H9 (cell line): ENCODE data around the gene TMPRSS9. TPM values are rescaled to one million over a fixed set of nuclear protein-coding genes. Genes with fewer than 3 reads are reported as not detected.

Experiments used
- DNase-seq: peaks from one replicate; pipeline ENCODE4 v3.0.0-alpha.2; 2017
- H2AFZ ChIP-seq: one replicate; pipeline ENCODE4 v1.6.1; 2013; ENCODE audit warnings: mild to moderate bottlenecking, low read length, control low read depth, moderate library complexity
- H2AK5ac ChIP-seq: 2 replicates; pipeline ENCODE4 v1.6.1; 2013; ENCODE audit warnings: low read length, control low read depth, mixed read lengths; ENCODE audit not compliant: insufficient read length
- H2BK120ac ChIP-seq: one replicate; pipeline ENCODE4 v1.6.1; 2013; ENCODE audit warnings: low read depth, mild to moderate bottlenecking, low read length, control low read depth, inconsistent platforms; ENCODE audit not compliant: poor library complexity, severe bottlenecking
- H2BK12ac ChIP-seq: 2 replicates; pipeline ENCODE4 v1.6.1; 2013; ENCODE audit warnings: low read length, control low read depth, mixed read lengths, low read depth; ENCODE audit not compliant: insufficient read length
- H2BK15ac ChIP-seq: 2 replicates; pipeline ENCODE4 v1.6.1; 2013; ENCODE audit warnings: low read depth, low read length, control low read depth
- H2BK20ac ChIP-seq: one replicate; pipeline ENCODE4 v1.6.1; 2013; ENCODE audit warnings: low read depth, mild to moderate bottlenecking, low read length, control low read depth, inconsistent platforms; ENCODE audit not compliant: poor library complexity, severe bottlenecking
- H2BK5ac ChIP-seq: 2 replicates; pipeline ENCODE4 v1.6.1; 2013; ENCODE audit warnings: low read length, control low read depth, mixed read lengths; ENCODE audit not compliant: insufficient read length
- H3K14ac ChIP-seq: 2 replicates; pipeline ENCODE4 v1.6.1; 2013; ENCODE audit warnings: low read length, control low read depth; ENCODE audit not compliant: insufficient read depth
- H3K18ac ChIP-seq: 2 replicates; pipeline ENCODE4 v1.6.1; 2013; ENCODE audit warnings: low read depth, mild to moderate bottlenecking, mixed read lengths, low read length, control low read depth; ENCODE audit not compliant: insufficient read length
- H3K23ac ChIP-seq: 2 replicates; pipeline ENCODE4 v1.6.1; 2013; ENCODE audit warnings: low read length, control low read depth, mixed read lengths, low read depth; ENCODE audit not compliant: insufficient read length
- H3K23me2 ChIP-seq: 2 replicates; pipeline ENCODE4 v1.6.1; 2013; ENCODE audit warnings: low read depth, mild to moderate bottlenecking, mixed read lengths, low read length, control low read depth; ENCODE audit not compliant: insufficient read length, poor library complexity, severe bottlenecking
- H3K27ac ChIP-seq: 2 replicates; pipeline ENCODE4 v1.5.1; 2013; ENCODE audit warnings: low read length, control low read depth, mixed read lengths, low read depth; ENCODE audit not compliant: insufficient read length
- H3K27me3 ChIP-seq: 2 replicates; pipeline ENCODE4 v1.6.1; 2013; ENCODE audit warnings: low read length, control low read depth, inconsistent platforms; ENCODE audit not compliant: insufficient read depth
- H3K4ac ChIP-seq: 2 replicates; pipeline ENCODE4 v1.6.1; 2013; ENCODE audit warnings: low read depth, mild to moderate bottlenecking, control low read depth, inconsistent platforms, low read length, moderate library complexity
- H3K4me1 ChIP-seq: 2 replicates; pipeline ENCODE4 v1.6.1; 2013; ENCODE audit warnings: low read length, control low read depth, inconsistent platforms; ENCODE audit not compliant: insufficient read depth
- H3K4me2 ChIP-seq: 2 replicates; pipeline ENCODE4 v1.6.1; 2013; ENCODE audit warnings: low read length, control low read depth, mixed read lengths; ENCODE audit not compliant: insufficient read length, insufficient read depth
- H3K56ac ChIP-seq: 2 replicates; pipeline ENCODE4 v1.6.1; 2013; ENCODE audit warnings: low read depth, mild to moderate bottlenecking, mixed read lengths, low read length, control low read depth; ENCODE audit not compliant: insufficient read length
- H3K79me1 ChIP-seq: 2 replicates; pipeline ENCODE4 v1.6.1; 2013; ENCODE audit warnings: low read depth, mild to moderate bottlenecking, moderate library complexity, low read length, control low read depth, inconsistent platforms; ENCODE audit not compliant: insufficient read depth, poor library complexity, severe bottlenecking
- H3K79me2 ChIP-seq: 2 replicates; pipeline ENCODE4 v1.6.1; 2013; ENCODE audit warnings: low read length, control low read depth, inconsistent platforms; ENCODE audit not compliant: insufficient read depth
- H3K9ac ChIP-seq: 2 replicates; pipeline ENCODE4 v1.6.1; 2013; ENCODE audit warnings: low read length, control low read depth, mixed read lengths; ENCODE audit not compliant: insufficient read length; ENCODE audit errors: extremely low read depth
- H3K9me3 ChIP-seq: one replicate; pipeline ENCODE4 v1.6.1; 2013; ENCODE audit warnings: low read depth, low read length, inconsistent platforms; ENCODE audit not compliant: control insufficient read depth
- H3T11ph ChIP-seq: one replicate; pipeline ENCODE4 v1.6.1; 2013; ENCODE audit warnings: mild to moderate bottlenecking, low read length, control low read depth, inconsistent platforms
- H4K20me1 ChIP-seq: one replicate; pipeline ENCODE4 v1.6.1; 2013; ENCODE audit not compliant: control insufficient read depth, insufficient read length, insufficient read depth
- H4K5ac ChIP-seq: 2 replicates; pipeline ENCODE4 v1.6.1; 2013; ENCODE audit warnings: low read depth, mild to moderate bottlenecking, mixed read lengths, low read length, control low read depth; ENCODE audit not compliant: insufficient read length
- H4K8ac ChIP-seq: replicated peaks from 2 replicates; pipeline ENCODE4 v1.6.1; 2013; ENCODE audit warnings: low read length, control low read depth, mixed read lengths, low read depth; ENCODE audit not compliant: insufficient read length
- H4K91ac ChIP-seq: 2 replicates; pipeline ENCODE4 v1.6.1; 2013; ENCODE audit warnings: low read depth, mild to moderate bottlenecking, moderate library complexity, mixed read lengths, low read length, control low read depth; ENCODE audit not compliant: insufficient read length
- H3K27ac Mint-ChIP-seq, 3 experiments: 2 replicates in 2 of 3; 3 replicates in 1 of 3; pipeline ENCODE4 v1.8.0; 2020 to 2021; ENCODE audit warnings: mixed read lengths in 3 of 3, mild to moderate bottlenecking in 1 of 3, moderate library complexity in 1 of 3
- H3K27me3 Mint-ChIP-seq: 2 replicates; pipeline ENCODE4 v1.8.0; 2021; ENCODE audit warnings: low read depth, mild to moderate bottlenecking, moderate library complexity, mixed read lengths
- H3K36me3 Mint-ChIP-seq, 3 experiments: 2 replicates in 2 of 3; 3 replicates in 1 of 3; pipeline ENCODE4 v1.8.0; 2020 to 2021; ENCODE audit warnings: low read depth in 3 of 3, mixed read lengths in 3 of 3; ENCODE audit not compliant: insufficient read depth in 1 of 3
- H3K4me1 Mint-ChIP-seq, 2 experiments: 2 replicates each; pipeline ENCODE4 v1.8.0; 2020; ENCODE audit warnings: mixed read lengths in 2 of 2
- H3K4me3 Mint-ChIP-seq, 2 experiments: 2 replicates in 1 of 2; 3 replicates in 1 of 2; pipeline ENCODE4 v1.8.0; 2020 to 2021; ENCODE audit warnings: mild to moderate bottlenecking in 2 of 2, mixed read lengths in 2 of 2, moderate library complexity in 1 of 2
- H3K9me3 Mint-ChIP-seq, 2 experiments: 2 replicates in 1 of 2; 3 replicates in 1 of 2; pipeline ENCODE4 v1.8.0; 2020; ENCODE audit warnings: mild to moderate bottlenecking in 2 of 2, mixed read lengths in 2 of 2, moderate library complexity in 1 of 2
- WGBS: extraction: QIAGEN DNeasy Blood & Tissue Kit; methylation state at CpG from one replicate; pipeline ENCODE4 v1.1.7; 2013; ENCODE audit warnings: missing lambda C conversion rate, low lambda C conversion rate, mixed read lengths; ENCODE audit not compliant: insufficient read length; ENCODE audit errors: extremely low coverage; 5-methylcytosine and 5-hydroxymethylcytosine counted together
- total RNA-seq: library from RNA; stranded (reverse); gene quantifications from 2 replicates; pipeline ENCODE4 v1.2.1, GENCODE V29; 2021
- TF ChIP-seq, protein P1 (sequence below): fragments of 200-600 bp; sonication (generic); conservative IDR thresholded peaks from 3 replicates; pipeline ENCODE4 v1.8.0; 2021; ENCODE audit warnings: antibody characterized with exemption, mild to moderate bottlenecking

The TMPRSS9 gene
- total RNA-seq, 1 experiment from 2014 or later: 0.24 TPM

DNA sequence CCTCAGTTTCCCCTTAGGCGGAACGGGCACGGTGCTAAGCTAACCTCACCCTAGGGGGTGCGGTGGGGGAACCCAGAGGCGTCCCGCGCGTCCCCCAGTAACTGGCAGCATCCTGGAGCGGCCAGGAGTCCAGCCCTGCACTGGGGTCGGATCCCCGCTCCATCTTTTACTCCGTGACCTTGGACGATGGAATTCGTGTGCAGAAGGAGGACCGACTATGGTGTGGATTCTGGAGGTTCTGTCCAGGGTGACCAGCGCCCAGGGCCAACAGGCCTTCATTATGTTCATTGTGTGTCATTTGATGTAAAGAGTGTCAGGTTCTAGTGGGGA lies 31.0 kb upstream of the TMPRSS9 start:
- no peak overlapping the region for H2BK20ac ChIP-seq
- H3K23ac ChIP-seq: no peak overlapping the region
- Mint-ChIP-seq H3K27me3 (peaks cover 1% of the 10 kb centered on the region; the same call in 1 of the 2 replicates), H3K36me3 (peaks cover 5 to 28% (median 25%) of the 10 kb centered on the region in 3 experiments), H3K9me3 (no peaks in the 10 kb centered on the region), H3K27ac (peak overlapping the region; percentile 71 to 95 (median 92); a peak in 4 of 7 replicates), H3K4me3 (peak overlapping the region; percentile 98 to 99), H3K4me1 (peaks cover 36 to 50% of the 10 kb centered on the region in 2 experiments)
- H3K4ac ChIP-seq: no peak overlapping the region
- H3K79me2 ChIP-seq: peaks cover 5% of the 10 kb centered on the region; the same call in 1 of the 2 replicates
- no CpG with 5 or more reads among the region's 16 CpGs for WGBS
- H4K8ac ChIP-seq: no peak overlapping the region
- H3K14ac ChIP-seq: peak overlapping the region; percentile 81
- peak overlapping the region; percentile 53 for H3K9ac ChIP-seq
- H3K9me3 ChIP-seq: no peaks in the 10 kb centered on the region
- H3T11ph ChIP-seq: no peak overlapping the region
- peaks cover 5% of the 10 kb centered on the region for H4K20me1 ChIP-seq
- H3K4me2 ChIP-seq: peak overlapping the region; percentile 90
- H3K27me3 ChIP-seq: no peaks in the 10 kb centered on the region
- no peak overlapping the region for H4K91ac ChIP-seq
- H2BK5ac ChIP-seq: no peak overlapping the region
- H2AK5ac ChIP-seq: no peak overlapping the region
- H3K4me1 ChIP-seq: peaks cover 5% of the 10 kb centered on the region; the same call in 1 of the 2 replicates
- no peak overlapping the region for H3K18ac ChIP-seq
- no peak overlapping the region for H3K27ac ChIP-seq
- no peak for DNase-seq
- H2AFZ ChIP-seq: no peak overlapping the region
- no peak overlapping the region for H2BK120ac ChIP-seq
- no peak overlapping the region for H4K5ac ChIP-seq
- H3K23me2 ChIP-seq: peaks cover 9% of the 10 kb centered on the region
- H3K79me1 ChIP-seq: no peaks in the 10 kb centered on the region
- TF ChIP-seq, protein P1, sequence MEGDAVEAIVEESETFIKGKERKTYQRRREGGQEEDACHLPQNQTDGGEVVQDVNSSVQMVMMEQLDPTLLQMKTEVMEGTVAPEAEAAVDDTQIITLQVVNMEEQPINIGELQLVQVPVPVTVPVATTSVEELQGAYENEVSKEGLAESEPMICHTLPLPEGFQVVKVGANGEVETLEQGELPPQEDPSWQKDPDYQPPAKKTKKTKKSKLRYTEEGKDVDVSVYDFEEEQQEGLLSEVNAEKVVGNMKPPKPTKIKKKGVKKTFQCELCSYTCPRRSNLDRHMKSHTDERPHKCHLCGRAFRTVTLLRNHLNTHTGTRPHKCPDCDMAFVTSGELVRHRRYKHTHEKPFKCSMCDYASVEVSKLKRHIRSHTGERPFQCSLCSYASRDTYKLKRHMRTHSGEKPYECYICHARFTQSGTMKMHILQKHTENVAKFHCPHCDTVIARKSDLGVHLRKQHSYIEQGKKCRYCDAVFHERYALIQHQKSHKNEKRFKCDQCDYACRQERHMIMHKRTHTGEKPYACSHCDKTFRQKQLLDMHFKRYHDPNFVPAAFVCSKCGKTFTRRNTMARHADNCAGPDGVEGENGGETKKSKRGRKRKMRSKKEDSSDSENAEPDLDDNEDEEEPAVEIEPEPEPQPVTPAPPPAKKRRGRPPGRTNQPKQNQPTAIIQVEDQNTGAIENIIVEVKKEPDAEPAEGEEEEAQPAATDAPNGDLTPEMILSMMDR: no peak
- H2BK15ac ChIP-seq: no peak overlapping the region
- no peak overlapping the region for H2BK12ac ChIP-seq
- H3K56ac ChIP-seq: no peak overlapping the region
